Kidney epithelial cell (primary cell): ENCODE measurements around the gene SNRNP70. TPM values are rescaled to one million over a fixed set of nuclear protein-coding genes. Genes with fewer than 3 reads are reported as not detected.
"Not testable (repeated sequence)": the region's sequence is repeated elsewhere in the genome, so short reads cannot be mapped to it uniquely, and the experiment has no call there.

ENCODE experiments used
- DNase-seq: peaks from one replicate; pipeline ENCODE4 v3.0.0-alpha.2; 2010; ENCODE audit warnings: low read depth
- H3K27me3 ChIP-seq: 2 replicates; pipeline ENCODE4 v1.6.0; 2011; ENCODE audit warnings: low read length; ENCODE audit not compliant: control insufficient read depth, insufficient read depth
- H3K36me3 ChIP-seq: 2 replicates; pipeline ENCODE4 v1.5.1; 2011; ENCODE audit warnings: low read length; ENCODE audit not compliant: control insufficient read depth, insufficient read depth
- H3K4me3 ChIP-seq: 2 replicates; pipeline ENCODE4 v1.5.1; 2011; ENCODE audit warnings: low read depth, mild to moderate bottlenecking, control low read depth, low read length
- CTCF ChIP-seq: IDR thresholded peaks from 2 replicates; pipeline ENCODE4 v1.5.1; 2011; ENCODE audit warnings: mild to moderate bottlenecking, moderate library complexity, low read length, control low read depth, inconsistent platforms; ENCODE audit not compliant: insufficient read depth, poor library complexity, severe bottlenecking
- total RNA-seq: library from RNA; depleted of rRNA; stranded (reverse); fragments of >200 nt; gene quantifications from 2 replicates; pipeline ENCODE4 v1.2.3, GENCODE V29; 2015

Gene SNRNP70
- 108 and 135 TPM in 2 replicates for total RNA-seq

- Histone ChIP-seq H3K27me3 (no peaks in the 10 kb centered on the region), H3K4me3 (peak within 1 kb of the TSS; percentile 98), H3K36me3 (peaks cover 2% of the 10 kb centered on the region)
- peak; percentile 91 for DNase-seq
- TF ChIP-seq CTCF: no peak
These were observed at the start of gene SNRNP70 for GRCh38 chr19:49085020-49085867. Gene SNRNP70, plus strand, starts transcription at chr19:49085451. Its CDS starts 964 bp downstream, at chr19:49086415.

- H3K4me3 ChIP-seq, H3K27me3 ChIP-seq, DNase-seq, H3K36me3 ChIP-seq: not testable (repeated sequence)
- peak; percentile 37 for TF ChIP-seq CTCF
These were observed 48.4 kb upstream of the SNRNP70 start, which contains the start of gene CGB1 for GRCh38 chr19:49036815-49037214. Gene CGB1, minus strand, starts transcription at chr19:49036895. Its CDS starts 184 bp downstream, at chr19:49036711.

- not testable (repeated sequence) for H3K4me3 ChIP-seq, H3K36me3 ChIP-seq, DNase-seq, H3K27me3 ChIP-seq
These were observed 47.1 kb upstream of the SNRNP70 start for GRCh38 chr19:49038111-49038510.

- not testable (repeated sequence) for DNase-seq, H3K36me3 ChIP-seq, H3K27me3 ChIP-seq, H3K4me3 ChIP-seq
These were observed 46.5 kb upstream of the SNRNP70 start for GRCh38 chr19:49038557-49039276.

GRCh38 chr19:49039736-49040135 is 45.5 kb upstream of the SNRNP70 start:
- DNase-seq, H3K4me3 ChIP-seq, H3K27me3 ChIP-seq, H3K36me3 ChIP-seq: not testable (repeated sequence)

GRCh38 chr19:49042177-49042576 is 43.1 kb upstream of the SNRNP70 start:
- no peaks in the 10 kb centered on the region for H3K36me3 ChIP-seq
- TF ChIP-seq CTCF: no peak
- DNase-seq: no peak
- no peaks in the 10 kb centered on the region for H3K27me3 ChIP-seq
- no peak overlapping the region for H3K4me3 ChIP-seq

GRCh38 chr19:49042666-49043065 is 42.6 kb upstream of the SNRNP70 start:
- H3K36me3 ChIP-seq, H3K27me3 ChIP-seq, H3K4me3 ChIP-seq, DNase-seq: not testable (repeated sequence)

GRCh38 chr19:49043548-49043947 is 41.7 kb upstream of the SNRNP70 start, which contains the start of gene CGB5:
Gene CGB5, plus strand, starts transcription at chr19:49043848. Its CDS starts 362 bp downstream, at chr19:49044210.
- not testable (repeated sequence) for H3K36me3 ChIP-seq, H3K27me3 ChIP-seq, H3K4me3 ChIP-seq, DNase-seq

- not testable (repeated sequence) for H3K36me3 ChIP-seq, DNase-seq, H3K27me3 ChIP-seq, H3K4me3 ChIP-seq
These were observed 36.2 kb upstream of the SNRNP70 start, which contains the start of gene CGB8 for GRCh38 chr19:49049011-49049410. Gene CGB8, minus strand, starts transcription at chr19:49049111. Its CDS starts 372 bp downstream, at chr19:49048739.

- not testable (repeated sequence) for H3K4me3 ChIP-seq
These were observed 35.4 kb upstream of the SNRNP70 start for GRCh38 chr19:49049834-49050233.

GRCh38 chr19:49050376-49051033 is 34.7 kb upstream of the SNRNP70 start:
- DNase-seq, H3K36me3 ChIP-seq, H3K27me3 ChIP-seq, H3K4me3 ChIP-seq: not testable (repeated sequence)

More at GRCh38 chr19:49049834-49050233, 35.4 kb upstream of the SNRNP70 start:
- DNase-seq, H3K36me3 ChIP-seq, H3K27me3 ChIP-seq: not testable (repeated sequence)
